B cell (primary cell): ENCODE data around the gene RNF166.

Experiments used
- CTCF ChIP-seq: fragments of 200-600 bp; IDR thresholded peaks from one replicate; pipeline ENCODE4 v1.8.0; 2022; ENCODE audit warnings: antibody characterized with exemption, mild to moderate bottlenecking
- EZH2 ChIP-seq: IDR thresholded peaks from 2 replicates; pipeline ENCODE4 v1.6.1; 2012; ENCODE audit warnings: borderline replicate concordance, low read depth, mild to moderate bottlenecking, moderate library complexity, low read length; ENCODE audit not compliant: insufficient read depth, poor library complexity, severe bottlenecking

GRCh38 chr16:88713568-88714419, 7.6 kb upstream of the RNF166 start:
- TF ChIP-seq CTCF (no peak), EZH2 (no peak)
